SK-N-SH treated with all-trans-retinoic acid at 6 μM for 48 hours (cell line): ENCODE measurements around the gene KLK14.

Experiments
- ARNTL ChIP-seq: fragments of 450-650 bp; formaldehyde crosslinking; IDR thresholded peaks from 2 replicates; pipeline ENCODE4 v1.5.0; 2020; ENCODE audit warnings: low read depth, mild to moderate bottlenecking, moderate library complexity, borderline replicate concordance
- BACH2 ChIP-seq: fragments of 250-450 bp; sonication (Bioruptor Pico); IDR thresholded peaks from 2 replicates; pipeline ENCODE4 v1.9.0; 2021; ENCODE audit warnings: mild to moderate bottlenecking, borderline replicate concordance
- CSDC2 ChIP-seq: fragments of 250-450 bp; sonication (Bioruptor Pico); IDR thresholded peaks from 2 replicates; pipeline ENCODE4 v1.5.0; 2020; ENCODE audit warnings: mild to moderate bottlenecking, moderate library complexity
- OSR1 ChIP-seq: fragments of 250-450 bp; sonication (Bioruptor Pico); IDR thresholded peaks from 2 replicates; pipeline ENCODE4 v1.8.0; 2022; ENCODE audit warnings: moderate library complexity, mild to moderate bottlenecking, inconsistent platforms
- PPARA ChIP-seq: fragments of 250-450 bp; sonication (Bioruptor Pico); IDR thresholded peaks from 2 replicates; pipeline ENCODE4 v1.5.0; 2020; ENCODE audit warnings: mild to moderate bottlenecking, borderline replicate concordance
- RARB ChIP-seq: fragments of 250-450 bp; sonication (Bioruptor Pico); IDR thresholded peaks from 2 replicates; pipeline ENCODE4 v1.8.0; 2021; ENCODE audit warnings: mild to moderate bottlenecking, moderate library complexity
- TCF4 ChIP-seq: fragments of 250-450 bp; sonication (Bioruptor Pico); IDR thresholded peaks from 2 replicates; pipeline ENCODE4 v1.8.0; 2021; ENCODE audit warnings: mild to moderate bottlenecking, moderate library complexity, borderline replicate concordance
- ZFP3 ChIP-seq: fragments of 250-450 bp; sonication (Bioruptor Pico); IDR thresholded peaks from 2 replicates; pipeline ENCODE4 v1.5.0; 2020; ENCODE audit warnings: mild to moderate bottlenecking, moderate library complexity
- ZFP30 ChIP-seq: fragments of 450-650 bp; formaldehyde crosslinking; IDR thresholded peaks from 2 replicates; pipeline ENCODE4 v1.5.0; 2022; ENCODE audit warnings: mild to moderate bottlenecking, moderate library complexity
- ZNF8 ChIP-seq: fragments of 450-650 bp; formaldehyde crosslinking; IDR thresholded peaks from 2 replicates; pipeline ENCODE4 v1.5.0; 2020; ENCODE audit warnings: mild to moderate bottlenecking, moderate library complexity
- TF ChIP-seq, protein P1 (sequence below): fragments of 250-450 bp; sonication (Bioruptor Pico); IDR thresholded peaks from 2 replicates; pipeline ENCODE4 v1.5.1; 2020; ENCODE audit warnings: low read depth, mild to moderate bottlenecking, moderate library complexity
- TF ChIP-seq, protein P2 (sequence below): fragments of 250-450 bp; sonication (Bioruptor Pico); IDR thresholded peaks from 2 replicates; pipeline ENCODE4 v1.8.0; 2020; ENCODE audit warnings: mild to moderate bottlenecking, moderate library complexity, borderline replicate concordance

DNA sequence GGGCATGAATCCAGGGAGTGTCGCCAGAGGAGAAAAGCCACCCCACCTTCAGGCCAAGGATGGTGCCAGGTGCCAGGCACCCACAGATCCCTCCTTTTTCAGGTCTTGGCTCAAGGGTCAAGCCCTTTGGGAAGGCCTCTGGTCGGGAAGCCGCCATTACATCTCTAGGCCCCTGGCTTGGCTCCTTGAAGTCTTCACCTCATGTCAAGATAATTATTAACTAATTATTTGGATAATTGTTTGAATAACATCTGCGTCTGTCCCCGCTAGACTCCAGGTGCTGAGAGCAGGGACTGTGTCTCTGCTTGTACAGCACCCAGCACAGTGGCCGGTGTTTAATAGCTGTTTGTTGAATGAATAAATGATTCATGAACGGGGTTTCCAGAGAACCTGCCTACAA is 19.0 kb downstream of the KLK14 start:
- TF ChIP-seq PPARA (CRISPR knock-in tag) = no peak
- no peak for TF ChIP-seq ZFP3
- TF ChIP-seq, protein P1, sequence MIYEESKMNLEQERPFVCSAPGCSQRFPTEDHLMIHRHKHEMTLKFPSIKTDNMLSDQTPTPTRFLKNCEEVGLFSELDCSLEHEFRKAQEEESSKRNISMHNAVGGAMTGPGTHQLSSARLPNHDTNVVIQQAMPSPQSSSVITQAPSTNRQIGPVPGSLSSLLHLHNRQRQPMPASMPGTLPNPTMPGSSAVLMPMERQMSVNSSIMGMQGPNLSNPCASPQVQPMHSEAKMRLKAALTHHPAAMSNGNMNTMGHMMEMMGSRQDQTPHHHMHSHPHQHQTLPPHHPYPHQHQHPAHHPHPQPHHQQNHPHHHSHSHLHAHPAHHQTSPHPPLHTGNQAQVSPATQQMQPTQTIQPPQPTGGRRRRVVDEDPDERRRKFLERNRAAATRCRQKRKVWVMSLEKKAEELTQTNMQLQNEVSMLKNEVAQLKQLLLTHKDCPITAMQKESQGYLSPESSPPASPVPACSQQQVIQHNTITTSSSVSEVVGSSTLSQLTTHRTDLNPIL (CRISPR knock-in tag) = no peak
- no peak for TF ChIP-seq ARNTL
- TF ChIP-seq, protein P2, sequence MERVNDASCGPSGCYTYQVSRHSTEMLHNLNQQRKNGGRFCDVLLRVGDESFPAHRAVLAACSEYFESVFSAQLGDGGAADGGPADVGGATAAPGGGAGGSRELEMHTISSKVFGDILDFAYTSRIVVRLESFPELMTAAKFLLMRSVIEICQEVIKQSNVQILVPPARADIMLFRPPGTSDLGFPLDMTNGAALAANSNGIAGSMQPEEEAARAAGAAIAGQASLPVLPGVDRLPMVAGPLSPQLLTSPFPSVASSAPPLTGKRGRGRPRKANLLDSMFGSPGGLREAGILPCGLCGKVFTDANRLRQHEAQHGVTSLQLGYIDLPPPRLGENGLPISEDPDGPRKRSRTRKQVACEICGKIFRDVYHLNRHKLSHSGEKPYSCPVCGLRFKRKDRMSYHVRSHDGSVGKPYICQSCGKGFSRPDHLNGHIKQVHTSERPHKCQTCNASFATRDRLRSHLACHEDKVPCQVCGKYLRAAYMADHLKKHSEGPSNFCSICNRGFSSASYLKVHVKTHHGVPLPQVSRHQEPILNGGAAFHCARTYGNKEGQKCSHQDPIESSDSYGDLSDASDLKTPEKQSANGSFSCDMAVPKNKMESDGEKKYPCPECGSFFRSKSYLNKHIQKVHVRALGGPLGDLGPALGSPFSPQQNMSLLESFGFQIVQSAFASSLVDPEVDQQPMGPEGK (CRISPR knock-in tag) = no peak
- no peak for TF ChIP-seq ZFP30 (CRISPR knock-in tag)
- no peak for TF ChIP-seq RARB (CRISPR knock-in tag)
- TF ChIP-seq ZNF8 = no peak
- no peak for TF ChIP-seq BACH2 (CRISPR knock-in tag)
- TF ChIP-seq TCF4 (CRISPR knock-in tag) = no peak
- no peak for TF ChIP-seq CSDC2 (CRISPR knock-in tag)
- no peak for TF ChIP-seq OSR1 (CRISPR knock-in tag)
